Mucosa of descending colon (tissue), 3 donors: ENCODE measurements around the gene CLCNKA. TPM values are rescaled to one million over a fixed set of nuclear protein-coding genes. Genes with fewer than 3 reads are reported as not detected.
A peak's percentile ranks its signal among the peaks of the same experiment; 100 is the strongest.
"Not testable (repeated sequence)": the region's sequence is repeated elsewhere in the genome, so short reads cannot be mapped to it uniquely, and the experiment has no call there.

Source experiments
- ATAC-seq: fragments of 200-7000 bp; cut with Tn5 transposase; one replicate; pipeline ENCODE4 v1.9.1; 2020; ENCODE audit warnings: mild to moderate bottlenecking, moderate library complexity
- DNase-seq, 3 donors: peaks; one replicate each; pipeline ENCODE4 v3.0.0-alpha.2; 2020
- H3K36me3 ChIP-seq: fragments of 200-600 bp; one replicate; pipeline ENCODE4 v1.8.0; 2021; ENCODE audit warnings: low read depth, mild to moderate bottlenecking
- H3K4me1 ChIP-seq: fragments of 200-600 bp; one replicate; pipeline ENCODE4 v1.8.0; 2021; ENCODE audit warnings: low read depth, mild to moderate bottlenecking
- H3K4me3 ChIP-seq: fragments of 200-600 bp; one replicate; pipeline ENCODE4 v1.8.0; 2021; ENCODE audit warnings: mild to moderate bottlenecking
- H3K9me3 ChIP-seq: fragments of 200-600 bp; one replicate; pipeline ENCODE4 v1.8.0; 2021; ENCODE audit warnings: mild to moderate bottlenecking
- CTCF ChIP-seq: fragments of 200-600 bp; IDR thresholded peaks from one replicate; pipeline ENCODE4 v1.8.0; 2022; ENCODE audit warnings: antibody characterized with exemption, mild to moderate bottlenecking
- intact Hi-C, 2 donors: fragments of 100-400 bp; cut with DNase I in 1 of 2; cut with micrococcal nuclease in 1 of 2; formaldehyde crosslinking; loops; one replicate each; pipeline versions ENCODE4 v1.11.0 to v1.11.1; 2022; cut with DNase I, micrococcal nuclease
- total RNA-seq, 3 donors: library from RNA; stranded (reverse); fragmentation: NEBNext Ultra II Directional in 2 of 3; extraction: Animal tissue kit (Norgen Biotek cat#: 25700) in 2 of 3; gene quantifications; one replicate each; pipeline versions ENCODE4 v1.2.1 to v1.2.4, GENCODE V29; 2021 to 2023
- donor health status: DM: no; HTN: no; CAD: no; lungs with moderate emphysema.
- donor health status: DM: no; HTN: no; CAD: no.
- donor health status: DM: no; HTN: yes; CAD: no.

The CLCNKA gene
- total RNA-seq, 3 donors from 2014 or later: 1.3 to 3.4 TPM; not detected in 1

- Histone ChIP-seq H3K4me1 (peaks cover 2% of the 10 kb centered on the region), H3K9me3 (no peaks in the 10 kb centered on the region), H3K36me3 (no peaks in the 10 kb centered on the region), H3K4me3 (no peak overlapping the region)
- no peak for DNase-seq
- intact Hi-C loops: loop anchor here in 1 of 2 donors (10.0 kb wide), 1 partner anchor 194 kb away; the partner anchor contains the start of gene UQCRHL
- no peak for ATAC-seq
- no peak for TF ChIP-seq CTCF
Measured at GRCh38 chr1:15998929-15999328, 22.9 kb upstream of the CLCNKA start.

- H3K4me1 ChIP-seq, ATAC-seq, H3K4me3 ChIP-seq, DNase-seq, H3K36me3 ChIP-seq, H3K9me3 ChIP-seq: not testable (repeated sequence)
- intact Hi-C loops: loop anchor here in 1 of 2 donors (10.0 kb wide), 1 partner anchor 54 kb away; no protein-coding TSS in a partner anchor
Measured at GRCh38 chr1:16001274-16001673, 20.6 kb upstream of the CLCNKA start.

- ATAC-seq (no peak), DNase-seq (no peak)
- Histone ChIP-seq H3K4me3 (no peak overlapping the region), H3K4me1 (no peaks in the 10 kb centered on the region), H3K9me3 (no peaks in the 10 kb centered on the region), H3K36me3 (no peaks in the 10 kb centered on the region)
- no peak for TF ChIP-seq CTCF
- intact Hi-C loops: loop anchor here in 1 of 2 donors (10.0 kb wide), 1 partner anchor 49 kb away; no protein-coding TSS in a partner anchor
Measured at GRCh38 chr1:16005597-16005996, 16.2 kb upstream of the CLCNKA start.

- DNase-seq: no peak
- intact Hi-C loops: loop anchor here in 1 of 2 donors (10.0 kb wide), 1 partner anchor 49 kb away; no protein-coding TSS in a partner anchor
- ATAC-seq: no peak
- Histone ChIP-seq H3K4me1 (no peaks in the 10 kb centered on the region), H3K36me3 (no peaks in the 10 kb centered on the region), H3K4me3 (no peak overlapping the region), H3K9me3 (no peaks in the 10 kb centered on the region)
- TF ChIP-seq CTCF: no peak
Measured at GRCh38 chr1:16006010-16006409, 15.8 kb upstream of the CLCNKA start.

- Histone ChIP-seq H3K4me1 (no peaks in the 10 kb centered on the region), H3K36me3 (no peaks in the 10 kb centered on the region), H3K9me3 (no peaks in the 10 kb centered on the region), H3K4me3 (no peak overlapping the region)
- intact Hi-C loops: loop anchor here in 1 of 2 donors (10.0 kb wide), 1 partner anchor 48 kb away; no protein-coding TSS in a partner anchor
- DNase-seq (peak in 1 of 3 donors; percentile 12), ATAC-seq (peak; percentile 46)
- TF ChIP-seq CTCF: no peak
Measured at GRCh38 chr1:16006552-16007485, 15.0 kb upstream of the CLCNKA start.
